Transverse colon (tissue), 4 donors: ENCODE measurements around the gene PRLR. TPM values are rescaled to one million over a fixed set of nuclear protein-coding genes. Genes with fewer than 3 reads are reported as not detected.

Experiments used
- DNase-seq: peaks from one replicate; pipeline ENCODE4 v3.0.0-alpha.2; 2019
- H3K27ac ChIP-seq, 4 donors: fragments of 200-600 bp; sonication (generic); 2 replicates each; pipeline ENCODE4 v1.5.1; 2016 to 2018; ENCODE audit warnings: inconsistent platforms in 4 of 4
- H3K27me3 ChIP-seq: fragments of 200-600 bp; sonication (generic); 2 replicates; pipeline ENCODE4 v1.5.1; 2017; ENCODE audit warnings: inconsistent platforms
- H3K36me3 ChIP-seq, 4 donors: fragments of 200-600 bp; sonication (generic); 2 replicates each; pipeline ENCODE4 v1.5.1; 2017 to 2019; ENCODE audit warnings: inconsistent platforms in 4 of 4
- H3K4me1 ChIP-seq, 4 donors: fragments of 200-600 bp; sonication (generic); 2 replicates each; pipeline ENCODE4 v1.5.1; 2017 to 2020; ENCODE audit warnings: inconsistent platforms in 4 of 4
- H3K4me3 ChIP-seq, 4 donors: fragments of 200-600 bp; sonication (generic); 1 replicate in 1 of 4; 2 replicates in 3 of 4; pipeline versions ENCODE4 v1.5.1 to v1.6.1; 2017 to 2019; ENCODE audit warnings: inconsistent platforms in 4 of 4
- H3K9me3 ChIP-seq, 2 donors: fragments of 200-600 bp; sonication (generic); 2 replicates each; pipeline ENCODE4 v1.5.1; 2017 to 2019; ENCODE audit warnings: inconsistent platforms in 2 of 2
- CTCF ChIP-seq, 5 experiments: fragments of 200-600 bp in 3 of 5; fragments of 450-650 bp in 2 of 5; sonication (generic) in 3 of 5; IDR thresholded peaks; 1 replicate in 2 of 5; 2 replicates in 3 of 5; pipeline ENCODE4 v1.5.1; 2016 to 2017; ENCODE audit warnings: antibody characterized with exemption in 5 of 5, inconsistent platforms in 3 of 5, mild to moderate bottlenecking in 2 of 5, moderate library complexity in 1 of 5
- EP300 ChIP-seq: sonication (generic); formaldehyde crosslinking; IDR thresholded peaks from one replicate; pipeline ENCODE4 v1.6.1; 2017; ENCODE audit warnings: antibody characterized with exemption, low read depth
- POLR2A ChIP-seq: fragments of 450-650 bp; IDR thresholded peaks from one replicate; pipeline ENCODE4 v1.6.1; 2016; ENCODE audit warnings: antibody characterized with exemption, mild to moderate bottlenecking, moderate library complexity
- POLR2AphosphoS5 ChIP-seq, 3 donors: sonication (generic); formaldehyde crosslinking; IDR thresholded peaks; one replicate each; pipeline ENCODE4 v1.6.1; 2016; ENCODE audit warnings: antibody characterized with exemption in 3 of 3
- WGBS, 2 donors: methylation state at CpG; one replicate each; pipeline ENCODE4 v1.1.5; 2018; ENCODE audit warnings: low coverage in 1 of 2; 5-methylcytosine and 5-hydroxymethylcytosine counted together
- in situ Hi-C, 4 donors: fragments of 200-750 bp; cut with MboI; loops; one replicate each; pipeline versions ENCODE4 v1.15.0 to v1.15.1; 2017; ENCODE audit warnings: low sequenced_read_pairs in 3 of 4, low pct_ligation_motif_present in 1 of 4, low pct_unique_long_range_greater_than_20kb in 1 of 4
- intact Hi-C: fragments of 100-400 bp; cut with DNase I; formaldehyde crosslinking; loops from one replicate; pipeline ENCODE4 v1.15.1; 2023; ENCODE audit warnings: low total_unique reads
- total RNA-seq, 4 donors: library from RNA; depleted of rRNA; stranded (reverse); fragments of >200 nt; gene quantifications; one replicate each; pipeline ENCODE4 v1.1.0, GENCODE V29; 2016

PRLR gene
- total RNA-seq, 4 donors from 2014 or later: 4.9 to 19.8 (median 13.0) TPM

- H3K4me3 ChIP-seq: no peak overlapping the region
- no peak overlapping the region for H3K27ac ChIP-seq
- in situ Hi-C loops: no loop called here
- 60 to 79% methylated on average over 1 of the region's 1 CpG for WGBS, 2 donors
- no peaks in the 10 kb centered on the region for H3K27me3 ChIP-seq
- peaks cover 8 to 36% (median 16%) of the 10 kb centered on the region in 4 donors for H3K4me1 ChIP-seq
- intact Hi-C loops: no loop called here
- DNase-seq: no peak
- no peaks in the 10 kb centered on the region for H3K9me3 ChIP-seq
- no peaks in the 10 kb centered on the region for H3K36me3 ChIP-seq
- TF ChIP-seq EP300 (no peak), CTCF (IDR thresholded peaks at IDR 0.05) (no peak), POLR2A (no peak), POLR2AphosphoS5 (IDR thresholded peaks at IDR 0.05) (no peak)
Observed at GRCh38 chr5:35244171-35244570, 13.9 kb upstream of the PRLR start.

GRCh38 chr5:35242702-35243258, 12.5 kb upstream of the PRLR start:
- no peaks in the 10 kb centered on the region for H3K36me3 ChIP-seq

GRCh38 chr5:35240892-35241291, 10.6 kb upstream of the PRLR start:
- H3K27ac ChIP-seq: no peak overlapping the region
- no peaks in the 10 kb centered on the region for H3K9me3 ChIP-seq
- H3K27me3 ChIP-seq: no peaks in the 10 kb centered on the region
- no peak overlapping the region for H3K4me3 ChIP-seq
- no peak for DNase-seq
- peaks cover 0 to 23% (median 4%) of the 10 kb centered on the region in 4 donors for H3K4me1 ChIP-seq
- WGBS, 2 donors: 83 to 92% methylated on average over 1 of the region's 1 CpG
- TF ChIP-seq CTCF (IDR thresholded peaks at IDR 0.05): no peak
- no peak for TF ChIP-seq POLR2A
- TF ChIP-seq POLR2AphosphoS5 (IDR thresholded peaks at IDR 0.05): no peak
- TF ChIP-seq EP300: no peak
- in situ Hi-C loops (no loop called here), intact Hi-C loops (no loop called here)
- no peaks in the 10 kb centered on the region for H3K36me3 ChIP-seq

More at GRCh38 chr5:35242702-35243258, 12.5 kb upstream of the PRLR start:
- peaks cover 5 to 33% (median 16%) of the 10 kb centered on the region in 4 donors for H3K4me1 ChIP-seq
- intact Hi-C loops (no loop called here), in situ Hi-C loops (no loop called here)
- TF ChIP-seq POLR2A (peak; percentile 22), CTCF (IDR thresholded peaks at IDR 0.05) (no peak), POLR2AphosphoS5 (IDR thresholded peaks at IDR 0.05) (peak in 1 of 3 donors; percentile 60)
- H3K9me3 ChIP-seq: no peaks in the 10 kb centered on the region
- H3K27me3 ChIP-seq: no peaks in the 10 kb centered on the region
- peak; percentile 25 for DNase-seq
- peak overlapping the region in 3 of 4 donors; percentile 28 to 33 (median 29) for H3K27ac ChIP-seq
- WGBS, 2 donors: 73 to 97% methylated on average over 2 to 4 of the region's 4 CpGs
- H3K4me3 ChIP-seq: no peak overlapping the region

GRCh38 chr5:35239911-35240610, 9.8 kb upstream of the PRLR start:
- no peaks in the 10 kb centered on the region for H3K27me3 ChIP-seq
- in situ Hi-C loops: no loop called here
- H3K4me3 ChIP-seq: no peak overlapping the region
- peaks cover 0 to 21% (median 4%) of the 10 kb centered on the region in 4 donors for H3K4me1 ChIP-seq
- H3K36me3 ChIP-seq: no peaks in the 10 kb centered on the region
- DNase-seq: no peak
- 77 to 100% methylated on average over 2 of the region's 2 CpGs for WGBS, 2 donors
- intact Hi-C loops: loop anchor here (1.0 kb wide), 1 partner anchor 41 kb away; no protein-coding TSS in a partner anchor
- H3K9me3 ChIP-seq: no peaks in the 10 kb centered on the region
- TF ChIP-seq CTCF (IDR thresholded peaks at IDR 0.05) (no peak), POLR2A (no peak), POLR2AphosphoS5 (IDR thresholded peaks at IDR 0.05) (no peak), EP300 (no peak)
- no peak overlapping the region for H3K27ac ChIP-seq
